Dedifferentiated amniotic fluid mesenchymal stem cell (primary cell): Measurements from ENCODE around the gene GGT5.
"Not testable (repeated sequence)": the region's sequence is repeated elsewhere in the genome, so short reads cannot be mapped to it uniquely, and the experiment has no call there.

ENCODE experiments used
- DNase-seq: peaks from one replicate; pipeline ENCODE4 v3.0.0-alpha.2; 2016; ENCODE audit errors: extremely low spot score

The GGT5 gene

GRCh38 chr22:24203856-24204255 is 41.0 kb downstream of the GGT5 start:
- DNase-seq = not testable (repeated sequence)

DNA sequence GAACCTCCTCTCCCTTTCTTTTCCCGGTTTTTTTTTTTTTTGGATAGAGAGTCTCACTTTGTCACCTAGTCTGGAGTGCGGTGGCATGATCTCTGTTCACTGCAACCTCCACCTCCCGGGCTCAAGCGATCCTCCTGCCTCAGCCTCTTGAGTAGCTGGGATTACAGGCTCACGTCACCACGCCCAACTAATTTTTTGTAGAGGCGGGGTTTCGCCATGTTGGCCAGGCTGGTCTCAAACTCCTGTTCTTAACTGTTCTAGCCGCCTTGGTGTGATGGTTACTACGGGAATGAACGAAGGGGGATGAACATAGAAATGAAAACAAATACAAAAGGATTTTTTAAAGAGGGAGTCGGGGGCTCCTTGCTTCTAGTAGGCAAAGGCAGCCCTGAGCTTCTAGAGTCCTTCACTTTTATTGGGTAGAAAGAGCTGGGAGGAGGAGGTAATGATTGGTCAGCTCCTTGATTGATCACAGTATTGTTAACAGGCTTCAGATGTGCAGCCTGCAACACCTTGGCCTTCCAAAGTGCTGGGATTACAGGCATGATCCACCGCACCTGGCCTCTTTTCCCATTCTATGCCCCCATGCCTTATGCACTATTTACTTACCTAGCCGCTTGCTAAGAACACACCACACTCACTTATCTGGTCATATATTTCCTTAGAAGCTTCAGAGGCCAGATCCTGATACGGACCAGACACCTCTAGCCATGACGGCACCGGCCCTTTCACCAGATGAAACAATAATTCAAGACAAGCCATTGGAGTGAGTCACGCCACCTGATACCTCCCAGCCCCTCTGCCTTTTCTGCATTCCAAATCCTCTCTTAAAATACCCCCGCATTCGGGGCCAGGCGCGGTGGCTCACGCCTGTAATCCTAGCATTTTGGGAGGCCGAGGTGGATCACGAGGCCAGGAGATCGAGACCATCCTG is 42.9 kb downstream of the GGT5 start:
- DNase-seq = no peak

- no peak for DNase-seq
These were observed 44.2 kb downstream of the GGT5 start for GRCh38 chr22:24200619-24201212.

- DNase-seq = no peak
These were observed 46.2 kb downstream of the GGT5 start for GRCh38 chr22:24198682-24199052.

DNA sequence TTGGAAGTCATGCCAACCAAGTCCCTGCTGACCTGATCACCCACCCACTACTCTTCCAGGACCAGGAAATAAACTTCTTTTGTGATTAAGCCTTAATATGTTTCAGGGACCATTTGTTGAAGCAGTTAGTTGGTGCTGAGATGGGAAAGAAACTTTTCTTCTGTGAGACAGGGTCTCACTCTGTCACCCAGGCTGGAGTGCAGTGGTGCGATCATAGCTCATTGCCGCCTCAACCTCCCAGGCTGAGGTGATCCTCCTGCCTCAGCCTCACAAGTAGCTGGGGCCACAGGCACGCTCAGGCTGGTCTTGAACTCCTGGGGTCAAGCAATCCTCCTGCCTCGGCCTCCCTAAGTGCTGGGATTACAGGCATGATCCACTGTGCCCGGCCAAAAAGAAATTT is 53.0 kb downstream of the GGT5 start:
- no peak for DNase-seq

DNA sequence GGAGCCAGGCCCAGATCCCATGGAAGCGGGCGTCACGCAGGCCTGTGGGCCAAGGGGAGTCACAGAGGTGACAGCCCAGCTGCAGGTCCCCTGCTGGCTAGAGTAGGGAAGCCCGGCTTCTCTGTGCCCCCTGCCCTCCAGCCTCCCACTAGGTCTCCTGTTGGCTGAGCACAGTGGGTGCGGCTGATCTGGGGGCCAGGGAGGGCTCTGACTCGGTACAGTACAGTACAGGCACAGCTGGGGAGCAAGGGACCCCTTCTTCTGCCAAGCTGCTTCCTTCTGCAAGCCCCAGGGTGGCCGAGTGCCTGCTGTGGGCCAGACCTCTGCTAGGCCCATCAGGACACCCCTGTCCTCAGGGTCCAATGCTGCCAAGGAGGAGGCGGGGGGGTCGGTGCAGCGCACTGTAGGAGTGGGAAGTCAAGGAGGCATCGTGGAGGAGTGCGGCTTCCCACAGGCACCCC is 53.5 kb downstream of the GGT5 start:
- no peak for DNase-seq

GRCh38 chr22:24190596-24191208 is 54.2 kb downstream of the GGT5 start:
- DNase-seq = no peak

DNA sequence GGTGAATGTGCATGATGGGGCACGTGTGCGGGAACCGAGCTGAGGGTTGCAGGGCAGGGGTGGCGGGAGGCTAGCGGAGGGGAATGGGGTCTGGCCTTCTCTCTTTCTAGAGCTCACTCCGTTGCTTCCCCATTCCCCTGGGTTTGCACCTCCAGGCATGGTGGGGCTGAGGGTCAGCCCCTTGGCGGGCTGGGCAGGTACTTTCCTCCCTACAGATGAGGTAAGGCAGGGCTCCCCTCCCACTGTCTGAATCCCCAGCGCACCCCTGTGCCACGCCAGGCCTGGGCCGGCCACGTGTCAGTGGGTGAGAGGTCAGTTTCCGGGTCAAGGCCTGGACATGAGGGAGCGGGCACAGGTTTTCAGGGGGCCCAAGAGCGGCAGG is 54.7 kb downstream of the GGT5 start:
- DNase-seq = no peak

GRCh38 chr22:24189249-24190158 is 55.4 kb downstream of the GGT5 start:
- no peak for DNase-seq

DNA sequence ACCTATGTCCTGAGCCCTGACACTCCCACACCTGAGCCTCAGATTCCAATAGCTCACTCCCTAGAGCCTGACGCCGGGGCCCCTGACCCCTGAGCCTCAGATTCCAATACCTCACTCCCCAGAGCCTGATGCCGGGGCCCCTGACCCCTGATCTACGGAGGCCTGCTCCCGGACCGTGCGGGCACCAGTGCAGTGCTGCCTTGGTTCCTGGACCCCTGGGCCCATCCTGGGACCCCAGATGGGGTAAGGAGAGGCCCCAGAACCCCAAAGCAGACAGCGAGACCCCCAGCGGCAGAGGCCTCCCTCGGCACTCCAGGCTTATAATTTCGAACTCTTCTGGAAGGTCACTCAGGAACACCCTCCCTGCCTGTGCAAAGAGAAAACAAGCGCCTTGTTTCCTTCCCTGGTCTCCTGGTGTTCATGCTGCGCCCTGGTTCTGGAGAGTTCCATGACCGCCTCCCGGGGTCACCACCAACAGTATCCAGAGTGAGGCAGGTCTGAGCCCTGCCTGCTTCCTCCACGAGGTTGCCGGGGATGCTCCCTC is 56.1 kb downstream of the GGT5 start:
- DNase-seq = no peak

- no peak for DNase-seq
These were observed 56.9 kb downstream of the GGT5 start for GRCh38 chr22:24187731-24188644.

- no peak for DNase-seq
These were observed 57.8 kb downstream of the GGT5 start for GRCh38 chr22:24186892-24187670.

DNA sequence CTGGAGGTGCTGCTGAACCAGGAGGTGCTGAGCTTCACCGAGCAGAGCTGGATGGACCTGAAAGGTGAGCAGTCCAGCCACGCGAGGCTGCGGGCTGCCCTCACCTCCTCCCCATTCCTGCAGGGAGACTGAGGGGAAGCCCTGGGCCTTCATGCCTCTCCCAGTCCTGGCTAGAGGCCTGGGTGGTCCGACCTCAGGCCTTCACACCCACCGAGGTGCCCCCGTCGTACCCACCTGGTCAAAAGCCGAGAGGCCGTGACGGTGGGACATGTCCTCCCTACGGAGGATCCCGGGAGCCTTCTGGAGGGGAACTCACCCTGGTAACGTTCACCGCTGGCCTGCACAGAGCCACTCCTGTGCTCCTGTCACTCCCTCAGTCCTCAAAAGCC is 58.5 kb downstream of the GGT5 start:
- no peak for DNase-seq

- DNase-seq = no peak
These were observed 59.2 kb downstream of the GGT5 start for GRCh38 chr22:24185501-24186351.

GRCh38 chr22:24185001-24185500 is 59.8 kb downstream of the GGT5 start:
- DNase-seq = no peak

GRCh38 chr22:24184057-24184798 is 60.7 kb downstream of the GGT5 start:
- no peak for DNase-seq

DNA sequence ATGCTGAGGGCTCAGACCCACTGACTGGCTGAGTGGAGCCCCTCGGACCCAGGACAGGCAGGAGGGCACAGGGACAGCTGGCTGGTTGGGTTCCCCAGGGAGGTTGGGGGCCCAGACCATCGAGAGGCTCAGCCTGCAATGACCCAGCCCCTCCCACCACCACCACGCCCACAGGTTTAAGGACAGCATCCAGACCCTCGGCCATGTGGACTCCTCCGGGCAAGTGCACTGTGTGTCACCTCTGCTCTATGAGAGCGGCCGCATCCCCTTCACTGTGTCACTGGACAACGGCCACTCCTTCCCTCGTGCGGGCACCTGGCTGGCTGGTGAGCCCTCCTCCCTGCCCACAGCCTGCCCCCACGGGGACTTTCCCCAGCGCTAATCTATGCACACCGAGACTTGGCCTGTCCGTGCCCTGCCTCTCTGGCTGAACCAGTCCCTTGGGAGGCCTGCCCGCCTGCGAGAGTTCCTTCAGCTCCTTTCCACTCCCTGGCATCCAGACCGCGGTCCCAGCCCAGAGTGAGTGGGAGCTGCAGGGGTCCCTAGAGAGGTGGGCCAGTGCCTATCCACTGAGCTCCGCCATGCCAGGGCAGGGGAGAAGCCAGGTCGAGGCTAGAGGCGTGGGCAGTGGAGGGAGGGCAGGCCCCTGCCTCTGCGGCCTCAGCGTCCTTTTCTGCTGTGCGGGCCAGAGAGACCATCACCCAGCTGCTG is 61.4 kb downstream of the GGT5 start:
- DNase-seq = no peak
